MM.1S (cell line): ENCODE data around the gene L1TD1.
"Not testable (repeated sequence)": the region's sequence is repeated elsewhere in the genome, so short reads cannot be mapped to it uniquely, and the experiment has no call there.

Experiments used
- DNase-seq: peaks from one replicate; pipeline ENCODE4 v3.0.0-alpha.2; 2015
- H2AFZ ChIP-seq: fragments of 300-600 bp; sonication (generic); 2 replicates; pipeline ENCODE4 v1.6.0; 2016; ENCODE audit warnings: antibody characterized with exemption, low read length
- H3F3A ChIP-seq: fragments of 300-600 bp; sonication (generic); 2 replicates; pipeline ENCODE4 v1.6.1; 2016; ENCODE audit warnings: mild to moderate bottlenecking, antibody characterized with exemption, low read length, moderate library complexity, mixed read lengths; ENCODE audit not compliant: insufficient read depth
- H3K27ac ChIP-seq: fragments of 300-600 bp; sonication (generic); 2 replicates; pipeline ENCODE4 v1.5.1; 2016; ENCODE audit warnings: mild to moderate bottlenecking, low read length
- H3K27me3 ChIP-seq: fragments of 300-600 bp; sonication (generic); replicated peaks from 2 replicates; pipeline ENCODE4 v1.6.0; 2016; ENCODE audit warnings: low read length; ENCODE audit not compliant: insufficient read depth
- H3K36me3 ChIP-seq: fragments of 300-600 bp; sonication (generic); replicated peaks from 2 replicates; pipeline ENCODE4 v1.6.1; 2016; ENCODE audit warnings: mild to moderate bottlenecking, low read length, mixed read lengths; ENCODE audit not compliant: insufficient read depth
- H3K4me1 ChIP-seq: fragments of 300-600 bp; sonication (generic); 2 replicates; pipeline ENCODE4 v1.6.1; 2016; ENCODE audit warnings: low read length, mixed read lengths
- H3K4me2 ChIP-seq: fragments of 300-600 bp; sonication (generic); 2 replicates; pipeline ENCODE4 v1.6.0; 2016; ENCODE audit warnings: low read depth, low read length
- H3K4me3 ChIP-seq: fragments of 300-600 bp; sonication (generic); 2 replicates; pipeline ENCODE4 v1.5.1; 2016; ENCODE audit warnings: low read length, mixed read lengths
- H3K79me2 ChIP-seq: fragments of 300-600 bp; sonication (generic); 2 replicates; pipeline ENCODE4 v1.6.1; 2016; ENCODE audit warnings: mixed run types, low read length, mixed read lengths
- H3K9ac ChIP-seq: fragments of 300-600 bp; sonication (generic); 2 replicates; pipeline ENCODE4 v1.6.1; 2016; ENCODE audit warnings: low read length, mixed read lengths
- H3K9me2 ChIP-seq: fragments of 300-600 bp; sonication (generic); replicated peaks from 2 replicates; pipeline ENCODE4 v1.6.1; 2016; ENCODE audit warnings: mild to moderate bottlenecking, low read length, mixed read lengths; ENCODE audit not compliant: insufficient read depth
- H3K9me3 ChIP-seq: fragments of 300-600 bp; sonication (generic); replicated peaks from 2 replicates; pipeline ENCODE4 v1.6.1; 2016; ENCODE audit warnings: mild to moderate bottlenecking, low read length, mixed read lengths; ENCODE audit not compliant: insufficient read depth
- H4K20me1 ChIP-seq: fragments of 300-600 bp; sonication (generic); 2 replicates; pipeline ENCODE4 v1.6.1; 2016; ENCODE audit warnings: mild to moderate bottlenecking, low read length, moderate library complexity, mixed read lengths; ENCODE audit not compliant: insufficient read depth
- EZH2 ChIP-seq: fragments of 300-600 bp; sonication (generic); optimal IDR thresholded peaks from 2 replicates; pipeline ENCODE3; 2017; ENCODE audit warnings: low read depth, mild to moderate bottlenecking, antibody characterized with exemption, low read length, mixed read lengths
- EZH2phosphoT487 ChIP-seq: fragments of 300-600 bp; sonication (generic); IDR thresholded peaks from 2 replicates; pipeline ENCODE4 v1.6.1; 2018; ENCODE audit warnings: antibody characterized with exemption, low read length
- TF ChIP-seq, protein P1 (sequence below): fragments of 300-600 bp; sonication (generic); IDR thresholded peaks from 2 replicates; pipeline ENCODE4 v1.5.1; 2016; ENCODE audit warnings: antibody characterized with exemption, low read length, mixed read lengths

L1TD1 gene

GRCh38 chr1:62237950-62238374, 43.3 kb downstream of the L1TD1 start:
- Histone ChIP-seq H3K9me3 (no peaks in the 10 kb centered on the region), H3F3A (no peaks in the 10 kb centered on the region), H3K4me2 (no peak overlapping the region), H3K27ac (no peak overlapping the region), H3K36me3 (no peaks in the 10 kb centered on the region), H3K4me1 (no peaks in the 10 kb centered on the region), H3K9ac (no peak overlapping the region), H3K79me2 (no peaks in the 10 kb centered on the region), H3K27me3 (no peaks in the 10 kb centered on the region), H3K4me3 (no peak overlapping the region), H2AFZ (no peak overlapping the region), H4K20me1 (no peaks in the 10 kb centered on the region), H3K9me2 (no peaks in the 10 kb centered on the region)
- TF ChIP-seq EZH2phosphoT487 = no peak
- no peak for TF ChIP-seq EZH2
- TF ChIP-seq, protein P1, sequence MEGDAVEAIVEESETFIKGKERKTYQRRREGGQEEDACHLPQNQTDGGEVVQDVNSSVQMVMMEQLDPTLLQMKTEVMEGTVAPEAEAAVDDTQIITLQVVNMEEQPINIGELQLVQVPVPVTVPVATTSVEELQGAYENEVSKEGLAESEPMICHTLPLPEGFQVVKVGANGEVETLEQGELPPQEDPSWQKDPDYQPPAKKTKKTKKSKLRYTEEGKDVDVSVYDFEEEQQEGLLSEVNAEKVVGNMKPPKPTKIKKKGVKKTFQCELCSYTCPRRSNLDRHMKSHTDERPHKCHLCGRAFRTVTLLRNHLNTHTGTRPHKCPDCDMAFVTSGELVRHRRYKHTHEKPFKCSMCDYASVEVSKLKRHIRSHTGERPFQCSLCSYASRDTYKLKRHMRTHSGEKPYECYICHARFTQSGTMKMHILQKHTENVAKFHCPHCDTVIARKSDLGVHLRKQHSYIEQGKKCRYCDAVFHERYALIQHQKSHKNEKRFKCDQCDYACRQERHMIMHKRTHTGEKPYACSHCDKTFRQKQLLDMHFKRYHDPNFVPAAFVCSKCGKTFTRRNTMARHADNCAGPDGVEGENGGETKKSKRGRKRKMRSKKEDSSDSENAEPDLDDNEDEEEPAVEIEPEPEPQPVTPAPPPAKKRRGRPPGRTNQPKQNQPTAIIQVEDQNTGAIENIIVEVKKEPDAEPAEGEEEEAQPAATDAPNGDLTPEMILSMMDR = no peak
- no peak for DNase-seq

DNA sequence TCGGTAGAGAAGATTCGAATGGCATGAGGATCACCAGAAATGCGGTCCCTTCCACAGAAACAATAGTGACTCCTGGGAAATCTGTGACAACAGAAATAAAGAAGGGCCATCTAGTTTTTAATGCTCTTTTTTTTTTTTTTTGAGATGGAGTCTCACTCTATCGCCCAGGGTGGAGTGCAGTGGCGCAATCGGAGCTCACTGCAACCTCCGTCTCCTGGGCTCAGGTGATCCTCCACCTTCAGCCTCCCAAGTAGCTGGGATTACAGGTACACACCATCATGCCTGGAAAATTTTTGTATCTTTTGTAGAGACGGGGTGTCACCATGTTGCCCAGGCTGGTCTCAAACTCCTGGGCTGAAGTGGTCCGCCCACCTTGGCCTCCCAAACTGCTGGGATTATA, 43.9 kb downstream of the L1TD1 start:
- no peak overlapping the region for H3K27ac ChIP-seq
- TF ChIP-seq, protein P1 = no peak
- TF ChIP-seq EZH2phosphoT487 (no peak), EZH2 (no peak)

GRCh38 chr1:62239652-62240403, 45.2 kb downstream of the L1TD1 start:
- H3K79me2 ChIP-seq, H2AFZ ChIP-seq, H3K9me2 ChIP-seq, H3K9me3 ChIP-seq, H3K27me3 ChIP-seq, H3K4me2 ChIP-seq, H3K9ac ChIP-seq, H3F3A ChIP-seq, H3K36me3 ChIP-seq, H3K4me3 ChIP-seq, H3K4me1 ChIP-seq, H4K20me1 ChIP-seq, H3K27ac ChIP-seq, DNase-seq: not testable (repeated sequence)

More for the DNA sequence above, 43.9 kb downstream of the L1TD1 start:
- no peaks in the 10 kb centered on the region for H4K20me1 ChIP-seq
- no peak for DNase-seq
- no peak overlapping the region for H3K9ac ChIP-seq
- no peak overlapping the region for H3K4me2 ChIP-seq
- H3K9me3 ChIP-seq = no peaks in the 10 kb centered on the region
- H3F3A ChIP-seq = no peaks in the 10 kb centered on the region
- no peaks in the 10 kb centered on the region for H3K4me1 ChIP-seq
- no peaks in the 10 kb centered on the region for H3K9me2 ChIP-seq
- H2AFZ ChIP-seq = no peak overlapping the region
- no peaks in the 10 kb centered on the region for H3K36me3 ChIP-seq
- no peak overlapping the region for H3K4me3 ChIP-seq
- H3K27me3 ChIP-seq = no peaks in the 10 kb centered on the region
- no peaks in the 10 kb centered on the region for H3K79me2 ChIP-seq

- H3K36me3 ChIP-seq = no peaks in the 10 kb centered on the region
- no peaks in the 10 kb centered on the region for H3K27me3 ChIP-seq
- no peaks in the 10 kb centered on the region for H3F3A ChIP-seq
- H3K27ac ChIP-seq = no peak overlapping the region
- H3K9me3 ChIP-seq = no peaks in the 10 kb centered on the region
- no peaks in the 10 kb centered on the region for H3K4me1 ChIP-seq
- H4K20me1 ChIP-seq = no peaks in the 10 kb centered on the region
- no peak overlapping the region for H2AFZ ChIP-seq
- H3K9ac ChIP-seq = no peak overlapping the region
- no peak overlapping the region for H3K4me3 ChIP-seq
- DNase-seq = no peak
- H3K9me2 ChIP-seq = no peaks in the 10 kb centered on the region
- TF ChIP-seq EZH2 = no peak
- TF ChIP-seq, protein P1 = no peak
- no peak for TF ChIP-seq EZH2phosphoT487
- no peaks in the 10 kb centered on the region for H3K79me2 ChIP-seq
- no peak overlapping the region for H3K4me2 ChIP-seq
Measured at GRCh38 chr1:62240651-62241370, 46.2 kb downstream of the L1TD1 start.
